CD8-positive, alpha-beta memory T cell (primary cell): Measurements from ENCODE around the gene BPIFB2. TPM values are rescaled to one million over a fixed set of nuclear protein-coding genes. Genes with fewer than 3 reads are reported as not detected.

ENCODE experiments used
- CTCF ChIA-PET: fragments of 350-600 bp; sonication (Branson Sonifier 250); formaldehyde crosslinking; loops from one replicate; lab custom pipeline; 2021; ENCODE audit warnings: antibody characterized with exemption; lab: Charles Lee
- POLR2A ChIA-PET: fragments of 350-600 bp; sonication (Branson Sonifier 250); formaldehyde crosslinking; loops from one replicate; lab custom pipeline; 2021; ENCODE audit warnings: antibody characterized with exemption; lab: Charles Lee
- DNase-seq, 5 donors: peaks; one replicate each; pipeline versions ENCODE4 v3.0.0 to v3.0.0-alpha.2; 2020 to 2022; ENCODE audit warnings: mixed read lengths in 1 of 5
- H3K27ac ChIP-seq: one replicate; pipeline ENCODE4 v1.7.0; 2013; ENCODE audit warnings: low read depth, mild to moderate bottlenecking, low read length, moderate library complexity
- H3K27me3 ChIP-seq: 2 replicates; pipeline ENCODE4 v1.7.0; 2013; ENCODE audit warnings: low read length, mild to moderate bottlenecking; ENCODE audit not compliant: insufficient read depth, poor library complexity, severe bottlenecking
- H3K36me3 ChIP-seq: 2 replicates; pipeline ENCODE4 v1.7.0; 2013; ENCODE audit warnings: mild to moderate bottlenecking, low read length, moderate library complexity; ENCODE audit not compliant: insufficient read depth
- H3K4me1 ChIP-seq: 2 replicates; pipeline ENCODE4 v1.7.0; 2013; ENCODE audit warnings: mild to moderate bottlenecking, low read length, moderate library complexity; ENCODE audit not compliant: insufficient read depth
- H3K4me3 ChIP-seq: 2 replicates; pipeline ENCODE4 v1.7.0; 2013; ENCODE audit warnings: mild to moderate bottlenecking, low read length
- H3K9me3 ChIP-seq: 2 replicates; pipeline ENCODE4 v1.7.0; 2013; ENCODE audit warnings: mild to moderate bottlenecking, low read length
- H3K27ac Mint-ChIP-seq, 8 donors: one replicate each; pipeline ENCODE4 v1.8.0; 2020 to 2021; ENCODE audit warnings: mixed read lengths in 8 of 8, mild to moderate bottlenecking in 6 of 8, inconsistent platforms in 3 of 8, moderate library complexity in 3 of 8
- H3K27me3 Mint-ChIP-seq, 2 donors: one replicate each; pipeline ENCODE4 v1.8.0; 2020 to 2021; ENCODE audit warnings: mixed read lengths in 2 of 2, mild to moderate bottlenecking in 1 of 2, moderate library complexity in 1 of 2
- H3K36me3 Mint-ChIP-seq, 3 donors: one replicate each; pipeline ENCODE4 v1.8.0; 2020 to 2021; ENCODE audit warnings: mixed read lengths in 3 of 3, inconsistent platforms in 1 of 3, mild to moderate bottlenecking in 1 of 3
- H3K4me1 Mint-ChIP-seq, 3 donors: one replicate each; pipeline ENCODE4 v1.8.0; 2020 to 2021; ENCODE audit warnings: mixed read lengths in 3 of 3, inconsistent platforms in 1 of 3, mild to moderate bottlenecking in 1 of 3
- H3K4me3 Mint-ChIP-seq, 7 donors: one replicate each; pipeline ENCODE4 v1.8.0; 2020 to 2021; ENCODE audit warnings: mixed read lengths in 7 of 7, mild to moderate bottlenecking in 6 of 7, moderate library complexity in 4 of 7, inconsistent platforms in 2 of 7
- H3K9me3 Mint-ChIP-seq, 5 donors: one replicate each; pipeline ENCODE4 v1.8.0; 2020 to 2022; ENCODE audit warnings: mixed read lengths in 5 of 5, mild to moderate bottlenecking in 3 of 5, moderate library complexity in 2 of 5, inconsistent platforms in 1 of 5
- polyA plus RNA-seq: library from polyadenylated mRNA; unstranded; fragments of 300-500 nt; fragmentation: Illumina TruSeq; gene quantifications from one replicate; pipeline ENCODE4 v1.2.3, GENCODE V29; 2021
- total RNA-seq, 2 experiments: library from RNA; stranded (reverse); gene quantifications; one replicate each; pipeline ENCODE4 v1.2.3, GENCODE V29; 2021

BPIFB2 gene
- total and polyA plus RNA-seq, 3 experiments from 2014 or later, result not detected

DNA sequence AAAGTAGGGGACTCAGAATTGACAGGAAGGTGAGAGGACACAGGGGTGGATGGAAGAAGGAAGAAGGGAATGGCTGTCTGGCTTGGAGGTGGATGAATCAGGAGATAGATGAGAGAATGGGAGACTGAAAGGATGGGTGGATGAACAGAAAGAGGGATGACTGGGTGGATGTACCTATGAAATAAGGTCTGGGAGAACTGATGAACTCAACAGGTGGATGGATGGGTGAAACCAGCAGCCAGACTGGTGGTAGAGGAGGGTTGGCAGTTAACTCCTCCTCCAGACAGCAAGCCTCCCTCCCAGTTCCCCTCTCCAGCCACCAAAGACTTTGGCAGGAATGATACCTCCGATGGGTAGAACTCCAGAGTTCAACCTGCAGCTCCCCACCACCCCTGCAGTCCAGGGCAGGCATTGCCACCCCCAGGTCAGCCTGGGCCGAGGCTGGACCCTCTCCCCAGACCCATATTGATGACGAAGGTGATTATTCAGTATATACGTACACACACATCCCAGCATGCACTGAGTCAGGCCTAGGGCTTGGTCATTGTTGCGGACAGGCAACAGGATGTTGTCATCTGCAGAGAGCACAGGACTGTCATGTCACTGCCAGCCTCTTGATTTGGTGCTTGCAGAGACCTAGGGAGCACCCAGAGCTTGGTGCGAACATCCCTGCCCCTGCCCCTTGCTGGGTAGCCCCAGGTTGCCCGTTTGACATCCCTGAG, 5.3 kb upstream of the BPIFB2 start:
- H3K4me1 Mint-ChIP-seq, result peaks cover 7 to 22% (median 20%) of the 10 kb centered on the region in 3 donors
- Histone ChIP-seq H3K36me3 (no peaks in the 10 kb centered on the region), H3K4me3 (no peak overlapping the region), H3K9me3 (no peaks in the 10 kb centered on the region), H3K4me1 (peaks cover 11% of the 10 kb centered on the region), H3K27me3 (no peaks in the 10 kb centered on the region), H3K27ac (no peak overlapping the region)
- H3K27me3 Mint-ChIP-seq, result no peaks in the 10 kb centered on the region
- no peak for DNase-seq
- no peak overlapping the region for H3K4me3 Mint-ChIP-seq
- peak overlapping the region in 3 of 8 donors; percentile 51 to 71 (median 52) for H3K27ac Mint-ChIP-seq
- H3K36me3 Mint-ChIP-seq, result peaks cover 0 to 5% (median 2%) of the 10 kb centered on the region in 3 donors
- POLR2A ChIA-PET, result no interaction called here
- CTCF ChIA-PET, result interaction anchor here (1.5 kb wide), 1 partner anchor 100 kb away, joined by 4 read pairs; no protein-coding TSS in a partner anchor
- peaks cover 0 to 3% (median 0%) of the 10 kb centered on the region in 5 donors for H3K9me3 Mint-ChIP-seq

DNA sequence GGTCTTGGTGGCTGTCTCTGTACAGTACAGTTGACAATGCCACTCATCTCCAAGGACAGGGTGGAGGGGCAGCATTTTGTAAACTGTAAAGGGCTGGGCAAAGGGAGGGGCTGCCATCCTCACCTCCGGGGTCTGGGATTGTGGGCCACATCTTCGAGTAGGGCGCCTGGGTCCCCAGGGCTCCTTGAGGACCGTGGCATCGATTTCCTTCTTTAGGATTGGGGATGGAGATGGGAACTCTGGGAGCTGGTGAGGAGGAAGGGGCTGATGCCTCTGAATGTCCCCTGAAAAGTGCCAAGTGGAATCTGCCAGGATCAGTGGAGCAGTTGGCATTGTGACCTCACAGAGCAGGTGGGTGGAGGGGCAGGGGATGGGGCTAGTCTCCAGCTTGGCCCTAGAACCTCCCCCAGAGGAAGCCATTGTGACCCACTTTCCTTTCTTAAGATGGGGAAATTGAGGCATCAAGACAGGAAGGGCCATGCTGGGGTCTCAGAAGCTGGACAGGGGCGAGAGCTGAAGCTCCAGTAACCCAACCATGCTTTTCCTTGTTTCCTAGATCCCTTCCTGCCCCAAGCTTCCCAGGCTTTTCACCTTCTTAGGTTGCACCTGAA, 3.3 kb upstream of the BPIFB2 start, which contains the start of gene SUN5:
SUN5 (minus strand) TSS at position 293 of the 611 bp plus-strand sequence; CDS start at position 200, 93 bp downstream.
- H3K27ac Mint-ChIP-seq, result peak within 1 kb of the TSS in 2 of 8 donors; percentile 17 to 86
- POLR2A ChIA-PET, result no interaction called here

DNA sequence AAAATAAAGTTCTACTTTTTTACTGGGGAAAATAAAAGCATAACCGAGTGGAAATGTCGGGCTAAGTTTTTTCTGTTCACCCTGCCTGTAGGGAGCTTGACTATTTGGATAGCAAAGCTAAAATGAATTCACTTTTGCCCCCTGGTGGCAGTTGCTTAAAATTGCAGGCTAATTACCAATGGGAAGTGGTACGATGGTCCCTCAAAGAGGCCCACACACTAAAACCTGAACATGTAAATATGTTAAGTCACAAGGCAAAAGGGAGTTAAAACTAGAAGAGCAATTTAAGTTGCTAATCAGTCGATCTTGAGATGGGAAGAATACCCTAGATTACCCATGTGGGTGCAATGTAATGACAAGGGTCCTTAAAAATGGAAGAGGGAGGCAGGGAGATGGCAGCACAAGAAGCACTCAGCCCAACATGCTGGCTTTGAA, 2.4 kb upstream of the BPIFB2 start:
- Histone ChIP-seq H3K36me3 (no peaks in the 10 kb centered on the region), H3K27me3 (no peaks in the 10 kb centered on the region), H3K4me3 (no peak overlapping the region), H3K4me1 (peaks cover 11% of the 10 kb centered on the region), H3K27ac (no peak overlapping the region), H3K9me3 (no peaks in the 10 kb centered on the region)
- no peak overlapping the region for H3K27ac Mint-ChIP-seq
- peaks cover 0 to 2% (median 0%) of the 10 kb centered on the region in 3 donors for H3K36me3 Mint-ChIP-seq
- peaks cover 0 to 3% (median 0%) of the 10 kb centered on the region in 5 donors for H3K9me3 Mint-ChIP-seq
- DNase-seq, result peak in 2 of 5 donors; percentile 21 to 39
- POLR2A ChIA-PET, result no interaction called here
- H3K27me3 Mint-ChIP-seq, result no peaks in the 10 kb centered on the region
- H3K4me1 Mint-ChIP-seq, result peaks cover 3 to 14% (median 14%) of the 10 kb centered on the region in 3 donors
- H3K4me3 Mint-ChIP-seq, result no peak overlapping the region
- CTCF ChIA-PET, result interaction anchor here (0.8 to 2.3 kb wide), 10 partner anchors 13 to 208 kb away, joined by 3 to 11 read pairs (median 5); no protein-coding TSS in a partner anchor

More for the DNA sequence above, 3.3 kb upstream of the BPIFB2 start, which contains the start of gene SUN5:
- no peak for DNase-seq
- H3K4me3 Mint-ChIP-seq, result no peak within 1 kb of the TSS
- H3K9me3 ChIP-seq, result no peaks in the 10 kb centered on the region
- peaks cover 0 to 2% (median 0%) of the 10 kb centered on the region in 3 donors for H3K36me3 Mint-ChIP-seq
- peaks cover 0 to 3% (median 0%) of the 10 kb centered on the region in 5 donors for H3K9me3 Mint-ChIP-seq
- no peak within 1 kb of the TSS for H3K27ac ChIP-seq
- no peak within 1 kb of the TSS for H3K4me3 ChIP-seq
- H3K27me3 ChIP-seq, result no peaks in the 10 kb centered on the region
- no peaks in the 10 kb centered on the region for H3K27me3 Mint-ChIP-seq
- peaks cover 11% of the 10 kb centered on the region for H3K4me1 ChIP-seq
- H3K4me1 Mint-ChIP-seq, result peaks cover 3 to 18% (median 14%) of the 10 kb centered on the region in 3 donors
- CTCF ChIA-PET, result interaction anchor here (0.8 to 2.3 kb wide), 10 partner anchors 13 to 207 kb away, joined by 3 to 11 read pairs (median 5); no protein-coding TSS in a partner anchor
- no peaks in the 10 kb centered on the region for H3K36me3 ChIP-seq

DNA sequence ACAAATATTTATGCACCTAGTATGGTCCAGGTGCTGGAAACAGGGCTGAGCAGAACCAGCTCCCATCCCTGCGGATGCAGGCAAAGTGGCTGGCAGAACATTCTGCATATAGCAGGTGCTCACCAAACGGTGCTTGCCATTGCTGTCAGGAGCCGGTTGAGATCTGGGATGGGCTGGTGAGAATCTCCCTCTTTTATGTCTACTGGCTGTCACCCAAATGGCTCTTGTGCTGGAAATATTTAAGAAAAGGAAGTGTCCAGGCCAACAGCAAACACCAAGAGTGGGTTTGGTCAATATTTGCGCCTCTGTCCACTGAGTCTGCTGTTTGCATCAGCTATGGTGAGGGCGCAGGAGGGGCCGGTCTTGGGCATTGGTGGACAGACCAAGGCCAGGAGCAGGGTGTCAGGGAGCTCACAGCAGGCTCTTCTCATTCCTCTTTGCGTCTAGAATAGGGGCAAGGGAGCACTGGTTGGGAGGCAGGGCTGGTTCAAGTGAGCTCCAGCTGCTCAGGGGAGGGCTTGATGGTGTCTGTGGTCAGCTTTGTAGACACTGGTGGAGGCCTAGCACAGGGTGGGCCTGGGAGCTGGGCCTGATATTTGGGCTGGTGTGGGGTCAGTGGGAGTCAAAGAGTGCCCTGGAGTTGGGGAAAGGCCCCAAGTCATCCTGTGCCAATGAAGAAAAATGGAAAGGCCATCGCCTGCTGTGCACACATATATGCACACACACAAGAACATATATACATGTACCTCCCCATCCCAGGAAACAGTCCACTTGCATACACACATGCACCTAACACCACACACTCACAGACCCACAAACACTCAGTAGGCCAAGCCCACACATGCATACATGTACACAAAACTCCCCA, 1.4 kb upstream of the BPIFB2 start:
- H3K4me3 ChIP-seq, result no peak overlapping the region
- CTCF ChIA-PET, result interaction anchor here (1.8 to 2.3 kb wide), 3 partner anchors 61 to 104 kb away, joined by 5 to 11 read pairs (median 10); no protein-coding TSS in a partner anchor
- POLR2A ChIA-PET, result no interaction called here
- no peak overlapping the region for H3K27ac ChIP-seq
- Mint-ChIP-seq H3K36me3 (peaks cover 0 to 2% (median 0%) of the 10 kb centered on the region in 3 donors), H3K27ac (peak overlapping the region in 1 of 8 donors; percentile 75), H3K4me1 (peaks cover 3 to 14% (median 10%) of the 10 kb centered on the region in 3 donors), H3K9me3 (peaks cover 0 to 3% (median 0%) of the 10 kb centered on the region in 5 donors), H3K4me3 (no peak overlapping the region), H3K27me3 (peaks cover 0 to 3% of the 10 kb centered on the region in 2 donors)
- peak in 1 of 5 donors; percentile 7 for DNase-seq
- H3K36me3 ChIP-seq, result no peaks in the 10 kb centered on the region
- no peaks in the 10 kb centered on the region for H3K27me3 ChIP-seq
- H3K9me3 ChIP-seq, result no peaks in the 10 kb centered on the region
- peaks cover 11% of the 10 kb centered on the region for H3K4me1 ChIP-seq

DNA sequence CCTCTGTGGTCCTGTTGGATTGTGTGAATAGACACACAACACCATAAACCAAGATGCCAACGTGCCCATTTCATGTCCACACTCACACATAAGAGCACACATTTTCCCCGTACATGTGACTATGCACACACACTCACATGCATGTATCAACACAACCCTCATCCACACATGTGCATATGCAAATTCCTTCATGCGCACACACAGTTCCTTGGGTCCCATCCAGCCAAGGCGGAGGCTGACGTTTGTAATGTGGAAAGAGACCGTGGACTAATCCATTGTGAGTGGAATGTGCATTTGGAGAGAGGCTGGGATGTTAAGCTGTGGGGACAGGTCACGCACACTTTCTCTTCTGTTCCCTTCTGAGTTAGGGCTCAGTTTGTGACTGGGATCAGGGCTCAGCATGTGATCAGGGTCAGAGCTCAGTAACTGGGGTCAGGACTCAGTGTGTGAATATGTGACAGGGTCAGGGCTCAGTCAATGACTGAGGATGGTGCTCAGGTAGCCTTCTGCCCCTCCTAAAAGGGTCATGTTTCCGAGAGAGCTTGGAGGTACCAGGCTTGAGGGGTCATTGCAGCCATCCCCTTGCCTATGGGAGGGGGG, 628 bp upstream of the BPIFB2 start:
- no peaks in the 10 kb centered on the region for H3K36me3 ChIP-seq
- Mint-ChIP-seq H3K4me3 (no peak overlapping the region), H3K9me3 (peaks cover 0 to 3% (median 0%) of the 10 kb centered on the region in 5 donors), H3K27me3 (peaks cover 0 to 3% of the 10 kb centered on the region in 2 donors), H3K4me1 (peaks cover 2 to 12% (median 8%) of the 10 kb centered on the region in 3 donors), H3K36me3 (peaks cover 0 to 2% (median 0%) of the 10 kb centered on the region in 3 donors), H3K27ac (peak overlapping the region in 1 of 8 donors; percentile 5)
- ChIA-PET POLR2A (no interaction called here), CTCF (no interaction called here)
- DNase-seq, result peak in 1 of 5 donors; percentile 17
- no peaks in the 10 kb centered on the region for H3K27me3 ChIP-seq
- H3K27ac ChIP-seq, result no peak overlapping the region
- H3K4me3 ChIP-seq, result no peak overlapping the region
- H3K9me3 ChIP-seq, result no peaks in the 10 kb centered on the region
- H3K4me1 ChIP-seq, result peaks cover 11% of the 10 kb centered on the region

DNA sequence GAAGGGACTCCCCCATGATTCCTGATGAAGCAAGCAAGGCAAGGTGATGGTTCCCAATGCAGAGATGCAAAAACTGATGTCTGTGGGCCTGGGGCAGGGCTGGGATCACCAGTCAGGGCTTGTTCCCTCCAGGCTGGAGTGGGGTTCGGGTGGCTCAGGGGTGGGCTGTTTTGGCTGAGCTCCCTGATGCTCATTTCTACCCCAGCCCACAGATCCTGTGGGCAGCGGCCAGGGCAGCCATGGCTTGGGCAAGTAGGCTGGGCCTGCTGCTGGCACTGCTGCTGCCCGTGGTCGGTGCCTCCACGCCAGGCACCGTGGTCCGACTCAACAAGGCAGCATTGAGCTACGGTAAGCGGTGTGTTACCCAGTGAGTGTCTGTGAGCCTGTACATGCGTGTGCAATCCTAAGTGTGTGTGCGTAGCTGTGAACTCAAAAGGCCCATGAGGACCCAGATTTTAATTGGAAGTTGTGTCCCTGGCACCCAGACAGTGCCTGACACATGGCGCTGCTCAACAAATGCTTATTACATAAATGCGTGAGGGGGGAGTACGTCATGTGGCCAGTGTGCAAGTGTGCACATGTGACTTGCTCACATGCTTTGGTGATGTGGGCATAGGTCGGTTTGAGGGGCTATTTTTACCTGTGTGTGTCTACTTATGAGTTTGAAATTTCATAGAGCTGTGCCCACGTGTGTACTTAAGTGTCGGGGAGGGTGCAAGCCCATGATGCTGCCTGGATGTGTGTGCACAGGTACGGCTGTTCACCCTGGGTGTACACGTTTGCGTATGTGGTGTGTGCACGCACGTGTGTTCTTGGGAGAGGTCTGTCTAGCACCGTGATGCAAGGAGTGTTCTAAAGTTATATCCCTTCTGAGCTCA, 1.1 kb downstream of the BPIFB2 start:
- peaks cover 0 to 2% (median 0%) of the 10 kb centered on the region in 3 donors for H3K36me3 Mint-ChIP-seq
- POLR2A ChIA-PET, result no interaction called here

More for the DNA sequence above, 1.1 kb downstream of the BPIFB2 start:
- H3K27me3 Mint-ChIP-seq, result peaks cover 0 to 3% of the 10 kb centered on the region in 2 donors
- Histone ChIP-seq H3K9me3 (no peaks in the 10 kb centered on the region), H3K4me3 (no peak overlapping the region), H3K27ac (no peak overlapping the region), H3K4me1 (peaks cover 11% of the 10 kb centered on the region), H3K27me3 (no peaks in the 10 kb centered on the region), H3K36me3 (no peaks in the 10 kb centered on the region)
- peaks cover 0 to 7% (median 5%) of the 10 kb centered on the region in 3 donors for H3K4me1 Mint-ChIP-seq
- CTCF ChIA-PET, result no interaction called here
- H3K4me3 Mint-ChIP-seq, result no peak overlapping the region
- peak overlapping the region in 1 of 8 donors; percentile 42 for H3K27ac Mint-ChIP-seq
- no peak for DNase-seq
- H3K9me3 Mint-ChIP-seq, result peaks cover 0 to 3% (median 0%) of the 10 kb centered on the region in 5 donors
